Fibroblast of the aortic adventitia (primary cell): ENCODE measurements around the gene PLEKHA1. TPM values are rescaled to one million over a fixed set of nuclear protein-coding genes. Genes with fewer than 3 reads are reported as not detected.
A peak's percentile ranks its signal among the peaks of the same experiment; 100 is the strongest.

Experiments
- DNase-seq: peaks from one replicate; pipeline ENCODE4 v3.0.0-alpha.2; 2010; ENCODE audit warnings: low read depth
- H3K4me3 ChIP-seq: 2 replicates; pipeline ENCODE4 v1.5.1; 2011; ENCODE audit warnings: low read depth, mild to moderate bottlenecking, control low read depth, low read length, moderate library complexity
- total RNA-seq: library from RNA; depleted of rRNA; stranded (reverse); fragments of >200 nt; gene quantifications from 2 replicates; pipeline ENCODE4 v1.2.3, GENCODE V29; 2012; ENCODE audit warnings: low replicate concordance
- TF ChIP-seq, protein P1 (sequence below): IDR thresholded peaks from 2 replicates; pipeline ENCODE4 v1.5.1; 2011; ENCODE audit warnings: mild to moderate bottlenecking, low read length, control low read depth, inconsistent platforms; ENCODE audit not compliant: insufficient read depth

PLEKHA1 gene
- total RNA-seq, 1 donor: 29.8 TPM

- no peak overlapping the region for H3K4me3 ChIP-seq
- peak; percentile 36 for DNase-seq
- TF ChIP-seq, protein P1, sequence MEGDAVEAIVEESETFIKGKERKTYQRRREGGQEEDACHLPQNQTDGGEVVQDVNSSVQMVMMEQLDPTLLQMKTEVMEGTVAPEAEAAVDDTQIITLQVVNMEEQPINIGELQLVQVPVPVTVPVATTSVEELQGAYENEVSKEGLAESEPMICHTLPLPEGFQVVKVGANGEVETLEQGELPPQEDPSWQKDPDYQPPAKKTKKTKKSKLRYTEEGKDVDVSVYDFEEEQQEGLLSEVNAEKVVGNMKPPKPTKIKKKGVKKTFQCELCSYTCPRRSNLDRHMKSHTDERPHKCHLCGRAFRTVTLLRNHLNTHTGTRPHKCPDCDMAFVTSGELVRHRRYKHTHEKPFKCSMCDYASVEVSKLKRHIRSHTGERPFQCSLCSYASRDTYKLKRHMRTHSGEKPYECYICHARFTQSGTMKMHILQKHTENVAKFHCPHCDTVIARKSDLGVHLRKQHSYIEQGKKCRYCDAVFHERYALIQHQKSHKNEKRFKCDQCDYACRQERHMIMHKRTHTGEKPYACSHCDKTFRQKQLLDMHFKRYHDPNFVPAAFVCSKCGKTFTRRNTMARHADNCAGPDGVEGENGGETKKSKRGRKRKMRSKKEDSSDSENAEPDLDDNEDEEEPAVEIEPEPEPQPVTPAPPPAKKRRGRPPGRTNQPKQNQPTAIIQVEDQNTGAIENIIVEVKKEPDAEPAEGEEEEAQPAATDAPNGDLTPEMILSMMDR: no peak
These were observed 72.3 kb downstream of the PLEKHA1 start for GRCh38 chr10:122446668-122447423.

DNA sequence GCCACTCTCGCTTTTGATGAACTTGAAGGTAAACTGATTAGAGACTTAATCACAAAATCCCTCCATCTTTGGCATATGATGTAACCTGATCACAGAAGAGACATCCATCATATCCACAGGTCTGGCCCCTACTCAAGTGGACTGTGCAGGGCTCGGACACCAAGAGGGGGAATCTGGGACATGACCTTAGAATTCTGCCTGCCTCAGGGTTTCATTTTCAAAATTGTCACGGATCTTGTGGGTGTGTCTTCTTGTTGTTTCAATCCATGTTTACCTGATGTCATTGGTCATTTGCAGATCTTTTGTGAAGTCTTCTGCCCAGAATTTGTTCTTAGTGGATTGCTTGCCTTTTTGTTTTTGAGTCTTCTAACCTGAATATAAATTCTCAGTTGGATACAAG is 74.1 kb downstream of the PLEKHA1 start:
- no peak for DNase-seq
- TF ChIP-seq, protein P1: no peak
- no peak overlapping the region for H3K4me3 ChIP-seq

- TF ChIP-seq, protein P1: no peak
- DNase-seq: no peak
These were observed 74.6 kb downstream of the PLEKHA1 start for GRCh38 chr10:122449153-122449552.

GRCh38 chr10:122450353-122450990 is 76.0 kb downstream of the PLEKHA1 start:
- TF ChIP-seq, protein P1: no peak
- no peak for DNase-seq
- no peak overlapping the region for H3K4me3 ChIP-seq

More at GRCh38 chr10:122449153-122449552, 74.6 kb downstream of the PLEKHA1 start:
- no peak overlapping the region for H3K4me3 ChIP-seq

DNA sequence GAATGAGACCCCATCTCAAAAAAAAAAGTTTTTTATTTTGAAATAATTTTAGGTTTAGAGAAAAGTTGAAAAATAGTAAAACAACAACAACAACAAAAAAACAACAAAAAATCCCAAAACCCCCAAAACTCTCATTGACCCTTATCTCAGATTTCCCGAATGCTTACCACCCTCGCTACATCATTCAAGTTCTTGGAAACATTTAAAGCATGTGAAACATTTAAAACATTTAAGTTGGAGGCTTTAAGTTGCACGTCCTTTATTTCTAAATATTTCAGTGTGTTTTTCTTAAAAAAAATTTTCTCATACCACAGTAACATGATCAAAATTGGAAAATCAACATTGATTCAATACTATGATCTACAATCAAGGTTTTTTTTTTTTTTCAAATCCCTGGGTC is 79.6 kb downstream of the PLEKHA1 start:
- DNase-seq: no peak
- H3K4me3 ChIP-seq: no peak overlapping the region
- TF ChIP-seq, protein P1: no peak

DNA sequence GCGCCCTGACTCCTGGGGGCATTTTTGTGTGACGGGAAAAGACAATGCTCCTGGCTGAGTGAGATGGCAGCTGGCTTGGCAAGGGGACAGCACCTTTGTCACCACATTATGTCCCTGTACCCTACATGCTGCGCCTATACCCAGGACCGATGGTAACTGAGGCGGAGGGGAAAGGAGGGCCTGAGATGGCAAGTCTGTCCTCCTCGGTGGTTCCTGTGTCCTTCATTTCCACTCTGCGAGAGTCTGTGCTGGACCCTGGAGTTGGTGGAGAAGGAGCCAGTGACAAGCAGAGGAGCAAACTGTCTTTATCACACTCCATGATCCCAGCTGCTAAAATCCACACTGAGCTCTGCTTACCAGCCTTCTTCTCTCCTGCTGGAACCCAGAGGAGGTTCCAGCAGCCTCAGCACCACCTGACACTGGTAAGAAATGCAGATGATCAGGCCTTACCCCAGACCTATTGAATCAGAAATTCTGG is 80.1 kb downstream of the PLEKHA1 start, which contains the start of gene ARMS2:
ARMS2 (plus strand) TSS at position 51 of the 478 bp plus-strand sequence; CDS start at position 126, 75 bp downstream.
- DNase-seq: no peak
- no peak within 1 kb of the TSS for H3K4me3 ChIP-seq
- TF ChIP-seq, protein P1: no peak
